H1 (cell line): Measurements from ENCODE around the gene TCHH. TPM values are rescaled to one million over a fixed set of nuclear protein-coding genes. Genes with fewer than 3 reads are reported as not detected.
"Not testable (repeated sequence)": the region's sequence is repeated elsewhere in the genome, so short reads cannot be mapped to it uniquely, and the experiment has no call there.

Experiments used
- CTCF ChIA-PET: fragments of 300-600 bp; sonication (Branson Sonifier 250); formaldehyde crosslinking; loops from one replicate; lab custom pipeline; 2021; ENCODE audit not compliant: partially characterized antibody; lab: Charles Lee
- POLR2A ChIA-PET: fragments of 300-600 bp; sonication (Branson Sonifier 250); formaldehyde crosslinking; loops from one replicate; lab custom pipeline; 2021; ENCODE audit warnings: inconsistent platforms; ENCODE audit not compliant: partially characterized antibody; lab: Charles Lee
- DNase-seq, 2 experiments: peaks; one replicate each; pipeline versions ENCODE4 v3.0.0 to v3.0.0-alpha.2; 2010 to 2022; ENCODE audit warnings: low spot score in 2 of 2, low read depth in 1 of 2, mixed read lengths in 1 of 2
- FAIRE-seq: peaks from 2 replicates; lab custom pipeline; 2011; peaks lifted over from hg19 to GRCh38; lab: Jason Lieb, UNC
- H2AFZ ChIP-seq: 2 replicates; pipeline ENCODE4 v1.8.1; 2012; ENCODE audit warnings: low read length, inconsistent platforms
- H2AK5ac ChIP-seq: 2 replicates; pipeline ENCODE4 v1.6.1; 2013; ENCODE audit warnings: low read depth, low read length
- H2BK120ac ChIP-seq: replicated peaks from 2 replicates; pipeline ENCODE3; 2013; ENCODE audit warnings: low read depth, low read length, inconsistent platforms
- H2BK12ac ChIP-seq: 2 replicates; pipeline ENCODE4 v1.6.1; 2013; ENCODE audit warnings: low read depth, low read length
- H2BK15ac ChIP-seq: 2 replicates; pipeline ENCODE4 v1.6.1; 2013; ENCODE audit warnings: low read length
- H2BK20ac ChIP-seq: 2 replicates; pipeline ENCODE4 v1.6.1; 2013; ENCODE audit warnings: low read length
- H2BK5ac ChIP-seq: 2 replicates; pipeline ENCODE4 v1.6.1; 2013; ENCODE audit warnings: low read depth, low read length
- H3K14ac ChIP-seq: 2 replicates; pipeline ENCODE4 v1.6.1; 2013; ENCODE audit warnings: inconsistent platforms; ENCODE audit not compliant: insufficient read length
- H3K18ac ChIP-seq: 2 replicates; pipeline ENCODE4 v1.6.1; 2013; ENCODE audit warnings: low read length; ENCODE audit errors: extremely low read depth
- H3K23ac ChIP-seq: 2 replicates; pipeline ENCODE4 v1.6.1; 2013; ENCODE audit warnings: inconsistent platforms; ENCODE audit not compliant: insufficient read length
- H3K23me2 ChIP-seq: 2 replicates; pipeline ENCODE4 v1.6.1; 2013; ENCODE audit warnings: low read depth, low read length
- H3K27ac ChIP-seq: 2 replicates; pipeline ENCODE4 v1.6.1; 2011; ENCODE audit warnings: low read depth, low read length, inconsistent platforms
- H3K27me3 ChIP-seq, 4 experiments: replicated peaks in 1 of 4; 1 replicate in 1 of 4; 2 replicates in 3 of 4; pipeline versions ENCODE4 v1.6.1 to v1.8.1; 2011 to 2013; ENCODE audit warnings: low read length in 3 of 4, mild to moderate bottlenecking in 3 of 4, inconsistent platforms in 2 of 4, mixed read lengths in 2 of 4, moderate library complexity in 1 of 4; ENCODE audit not compliant: control insufficient read depth in 3 of 4, insufficient read depth in 3 of 4; ENCODE audit errors: extremely low read depth in 1 of 4
- H3K36me3 ChIP-seq, 4 experiments: 2 replicates each; pipeline versions ENCODE4 v1.6.1 to v1.8.1; 2011 to 2013; ENCODE audit warnings: mild to moderate bottlenecking in 4 of 4, low read length in 3 of 4, moderate library complexity in 2 of 4, control low read depth in 1 of 4, inconsistent platforms in 1 of 4; ENCODE audit not compliant: insufficient read depth in 4 of 4, control insufficient read depth in 2 of 4
- H3K4ac ChIP-seq: replicated peaks from 2 replicates; pipeline ENCODE3; 2013; ENCODE audit warnings: low read length, low read depth, mixed read lengths, inconsistent platforms; ENCODE audit not compliant: insufficient read length
- H3K4me1 ChIP-seq, 4 experiments: replicated peaks in 1 of 4; 1 replicate in 1 of 4; 2 replicates in 3 of 4; pipeline versions ENCODE4 v1.6.1 to v1.8.1; 2011 to 2013; ENCODE audit warnings: low read length in 3 of 4, inconsistent platforms in 2 of 4, mixed read lengths in 1 of 4; ENCODE audit not compliant: insufficient read depth in 4 of 4, control insufficient read depth in 3 of 4
- H3K4me2 ChIP-seq, 2 experiments: 2 replicates each; pipeline versions ENCODE4 v1.6.1 to v1.8.1; 2011 to 2013; ENCODE audit warnings: low read depth in 2 of 2, low read length in 2 of 2, control low read depth in 1 of 2, inconsistent platforms in 1 of 2, mild to moderate bottlenecking in 1 of 2; ENCODE audit not compliant: insufficient read depth in 1 of 2
- H3K4me3 ChIP-seq, 4 experiments: fragments of 200-600, 300-600 bp in 1 of 4; sonication (generic), shearing (Covaris generic), sonication (Bioruptor Twin) in 1 of 4; 2 replicates each; pipeline versions ENCODE4 v1.5.1 to v1.8.1; 2011 to 2016; ENCODE audit warnings: low read length in 4 of 4, low read depth in 3 of 4, control low read depth in 2 of 4, inconsistent platforms in 2 of 4, mild to moderate bottlenecking in 2 of 4, mixed read lengths in 1 of 4, moderate library complexity in 1 of 4; ENCODE audit not compliant: insufficient read depth in 2 of 4; ENCODE audit errors: extremely low read depth in 1 of 4
- H3K56ac ChIP-seq: replicated peaks from 2 replicates; pipeline ENCODE3; 2013; ENCODE audit warnings: low read depth, mild to moderate bottlenecking, mixed read lengths, low read length, inconsistent platforms; ENCODE audit not compliant: insufficient read length
- H3K79me1 ChIP-seq: 2 replicates; pipeline ENCODE4 v1.6.1; 2013; ENCODE audit warnings: low read depth, low read length, control low read depth
- H3K79me2 ChIP-seq, 2 experiments: 2 replicates each; pipeline versions ENCODE4 v1.6.1 to v1.8.1; 2012 to 2013; ENCODE audit warnings: low read length in 2 of 2, mild to moderate bottlenecking in 2 of 2, inconsistent platforms in 1 of 2; ENCODE audit not compliant: insufficient read depth in 2 of 2, control insufficient read depth in 1 of 2
- H3K9ac ChIP-seq, 4 experiments: replicated peaks in 1 of 4; 1 replicate in 1 of 4; 2 replicates in 3 of 4; pipeline versions ENCODE4 v1.6.1 to v1.8.1; 2011 to 2013; ENCODE audit warnings: low read depth in 3 of 4, low read length in 3 of 4, control low read depth in 2 of 4, mild to moderate bottlenecking in 2 of 4, moderate library complexity in 2 of 4, inconsistent platforms in 1 of 4; ENCODE audit errors: extremely low read depth in 1 of 4
- H3K9me3 ChIP-seq, 2 experiments: 2 replicates each; pipeline versions ENCODE4 v1.6.1 to v1.8.1; 2012 to 2013; ENCODE audit warnings: mild to moderate bottlenecking in 2 of 2, moderate library complexity in 2 of 2, control low read depth in 1 of 2, inconsistent platforms in 1 of 2, low read depth in 1 of 2, low read length in 1 of 2, mixed read lengths in 1 of 2; ENCODE audit not compliant: insufficient read depth in 2 of 2
- H4K20me1 ChIP-seq, 2 experiments: replicated peaks in 1 of 2; 2 replicates each; pipeline versions ENCODE3 to v1.8.1; 2011 to 2013; ENCODE audit warnings: inconsistent platforms in 2 of 2, low read length in 2 of 2, mild to moderate bottlenecking in 1 of 2; ENCODE audit not compliant: insufficient read depth in 2 of 2, control insufficient read depth in 1 of 2
- H4K5ac ChIP-seq: 2 replicates; pipeline ENCODE4 v1.6.1; 2013; ENCODE audit warnings: low read length, low read depth, mixed read lengths, inconsistent platforms; ENCODE audit not compliant: insufficient read length
- H4K8ac ChIP-seq: 2 replicates; pipeline ENCODE4 v1.8.0; 2013; ENCODE audit warnings: mild to moderate bottlenecking, moderate library complexity, low read length, inconsistent platforms; ENCODE audit not compliant: insufficient read depth; ENCODE audit errors: extremely low read depth
- H4K91ac ChIP-seq: replicated peaks from 2 replicates; pipeline ENCODE3; 2013; ENCODE audit warnings: low read length, mixed read lengths, inconsistent platforms; ENCODE audit not compliant: insufficient read length
- ASH2L ChIP-seq: fragments of 200-600, 300-600 bp; sonication (generic); IDR thresholded peaks from one replicate; pipeline ENCODE4 v1.7.1; 2017; ENCODE audit warnings: low read length
- MAFK ChIP-seq: IDR thresholded peaks from 2 replicates; pipeline ENCODE4 v1.6.1; 2012; ENCODE audit warnings: low read depth, mild to moderate bottlenecking, improper control_type of control experiment, low read length
- WGBS, 2 experiments: shearing (Covaris generic) in 1 of 2; methylation state at CpG; one replicate each; pipeline versions ENCODE4 v1.1.6 to v1.1.7; 2013 to 2015; ENCODE audit warnings: low lambda C conversion rate in 2 of 2, mixed read lengths in 2 of 2, inconsistent platforms in 1 of 2, low coverage in 1 of 2, missing lambda C conversion rate in 1 of 2; ENCODE audit not compliant: insufficient replicate concordance in 2 of 2, insufficient coverage in 1 of 2, insufficient read length in 1 of 2; ENCODE audit errors: extremely low coverage in 1 of 2, missing lambda C conversion rate in 1 of 2; 5-methylcytosine and 5-hydroxymethylcytosine counted together
- polyA plus RNA-seq, 7 experiments: library from polyadenylated mRNA; depleted of rRNA in 3 of 7; stranded (reverse) in 5 of 7; unstranded in 2 of 7; fragments of >200 nt in 5 of 7; fragments of 200-250 nt in 2 of 7; gene quantifications; 1 replicate in 5 of 7; 2 replicates in 1 of 7; 4 replicates in 1 of 7; pipeline versions ENCODE4 v1.2.1 to v1.2.3, GENCODE V29; 2011 to 2013; ENCODE audit warnings: missing spikeins in 2 of 7, mixed read lengths in 2 of 7
- total RNA-seq: library from RNA; stranded (reverse); fragmentation: NEBNext Ultra II Directional; extraction: Animal tissue kit (Norgen Biotek cat#: 25700); gene quantifications from 2 replicates; pipeline ENCODE4 v1.2.1, GENCODE V29; 2021

TCHH gene
- total and polyA plus RNA-seq, 2 of the 8 experiments (the other 6 are each of a cell fraction or from before 2014, with no cell fraction given): 0.02 to 0.07 TPM

GRCh38 chr1:152084853-152085252, 30.4 kb downstream of the TCHH start:
- no peaks in the 10 kb centered on the region for H3K4me1 ChIP-seq
- CTCF ChIA-PET: no interaction called here
- no peak overlapping the region for H3K4me2 ChIP-seq
- H3K9me3 ChIP-seq: peaks cover 30 to 55% of the 10 kb centered on the region in 2 experiments
- no peak overlapping the region for H4K91ac ChIP-seq
- no peak overlapping the region for H2BK5ac ChIP-seq
- H2AK5ac ChIP-seq: no peak overlapping the region
- H3K9ac ChIP-seq: no peak overlapping the region
- H3K79me2 ChIP-seq: no peaks in the 10 kb centered on the region
- TF ChIP-seq ASH2L: no peak
- no peak for TF ChIP-seq MAFK
- H3K79me1 ChIP-seq: no peaks in the 10 kb centered on the region
- no peak overlapping the region for H3K56ac ChIP-seq
- H2BK20ac ChIP-seq: no peak overlapping the region
- H3K4ac ChIP-seq: no peak overlapping the region
- H2BK15ac ChIP-seq: no peak overlapping the region
- H2BK12ac ChIP-seq: no peak overlapping the region
- H3K23ac ChIP-seq: no peak overlapping the region
- no peak overlapping the region for H3K14ac ChIP-seq
- H4K20me1 ChIP-seq: no peaks in the 10 kb centered on the region
- no peak for FAIRE-seq
- no peak for DNase-seq
- H2BK120ac ChIP-seq: no peak overlapping the region
- H3K36me3 ChIP-seq: no peaks in the 10 kb centered on the region
- H4K5ac ChIP-seq: no peak overlapping the region
- no peaks in the 10 kb centered on the region for H3K23me2 ChIP-seq
- no peak overlapping the region for H2AFZ ChIP-seq
- H3K4me3 ChIP-seq: no peak overlapping the region
- H3K18ac ChIP-seq: no peak overlapping the region
- WGBS, 2 experiments: 39 to 100% methylated on average over 1 of the region's 1 CpG
- POLR2A ChIA-PET: no interaction called here
- H3K27me3 ChIP-seq: no peaks in the 10 kb centered on the region
- H3K27ac ChIP-seq: no peak overlapping the region
- no peak overlapping the region for H4K8ac ChIP-seq

GRCh38 chr1:152081026-152081425, 34.2 kb downstream of the TCHH start:
- H3K4me3 ChIP-seq, H2BK20ac ChIP-seq, H2BK5ac ChIP-seq, H3K79me1 ChIP-seq, H3K18ac ChIP-seq, H3K23ac ChIP-seq, H2AFZ ChIP-seq, H4K20me1 ChIP-seq, H3K4me2 ChIP-seq, FAIRE-seq, DNase-seq, H3K27me3 ChIP-seq, H2AK5ac ChIP-seq, H3K23me2 ChIP-seq, H3K14ac ChIP-seq, H3K36me3 ChIP-seq, H3K4ac ChIP-seq, H4K5ac ChIP-seq, H3K4me1 ChIP-seq, H3K79me2 ChIP-seq, H2BK120ac ChIP-seq, H4K91ac ChIP-seq, H3K9ac ChIP-seq, H2BK15ac ChIP-seq, CTCF ChIA-PET, H4K8ac ChIP-seq, H3K27ac ChIP-seq, POLR2A ChIA-PET, H2BK12ac ChIP-seq, H3K56ac ChIP-seq: not testable (repeated sequence)
- peaks cover 19 to 57% of the 10 kb centered on the region in 2 experiments; a peak in 3 of 4 replicates for H3K9me3 ChIP-seq
- 82% methylated on average over 13 of the region's 17 CpGs; no CpG with 5 or more reads in 1 of the 2 experiments for WGBS, 2 experiments
